ENCODE data around the gene ITFG2. TPM values are rescaled to one million over a fixed set of nuclear protein-coding genes. Genes with fewer than 3 reads are reported as not detected.
A peak's percentile ranks its signal among the peaks of the same experiment; 100 is the strongest.

ITFG2 gene
- total and polyA plus RNA-seq, 4 donors: 7.5 to 26.3 (median 11.4) TPM

- Histone ChIP-seq H3K4me3 (ENCODE audit: low read depth in 1 of 3, low read length in 3 of 3) (no peak overlapping the region), H3K27ac (ENCODE audit: low read depth in 1 of 2, low read length in 2 of 2) (no peak overlapping the region), H3K36me3 (ENCODE audit: control insufficient read depth in 4 of 4, insufficient read depth in 3 of 4, low read depth in 1 of 4, low read length in 3 of 4) (peaks cover 0 to 5% (median 3%) of the 10 kb centered on the region in 4 donors), H3K4me1 (ENCODE audit: control insufficient read depth in 4 of 4, insufficient read depth in 4 of 4, low read length in 3 of 4) (peaks cover 4 to 28% (median 19%) of the 10 kb centered on the region in 4 donors), H3K27me3 (ENCODE audit: control insufficient read depth in 4 of 4, insufficient read depth in 4 of 4, low read length in 3 of 4) (no peaks in the 10 kb centered on the region), H3K9me3 (ENCODE audit: control insufficient read depth in 4 of 4, low read length in 3 of 4) (no peaks in the 10 kb centered on the region), H3K9ac (ENCODE audit: low read depth in 1 of 2, low read length in 2 of 2) (no peak overlapping the region)
- TF ChIP-seq RXRA (IDR thresholded peaks at IDR 0.05) (no peak), JUND (IDR thresholded peaks at IDR 0.05) (no peak)
- 75% methylated on average over 25 of the region's 25 CpGs for WGBS
- DNase-seq (ENCODE audit: low spot score): no peak
Measured at GRCh38 chr12:2792671-2793500, 19.6 kb upstream of the ITFG2 start.

GRCh38 chr12:2793561-2793960 is 18.9 kb upstream of the ITFG2 start:
- H3K9me3 ChIP-seq (ENCODE audit: control insufficient read depth in 4 of 4, low read length in 3 of 4): no peaks in the 10 kb centered on the region
- 91% methylated on average over 21 of the region's 21 CpGs for whole genome bisulfite sequencing
- no peak for DNase-seq (ENCODE audit: low spot score)
- peaks cover 4 to 31% (median 20%) of the 10 kb centered on the region in 4 donors for H3K4me1 ChIP-seq (ENCODE audit: control insufficient read depth in 4 of 4, insufficient read depth in 4 of 4, low read length in 3 of 4)
- H3K36me3 ChIP-seq (ENCODE audit: control insufficient read depth in 4 of 4, insufficient read depth in 3 of 4, low read depth in 1 of 4, low read length in 3 of 4): peaks cover 0 to 12% (median 9%) of the 10 kb centered on the region in 4 donors
- H3K27me3 ChIP-seq (ENCODE audit: control insufficient read depth in 4 of 4, insufficient read depth in 4 of 4, low read length in 3 of 4): no peaks in the 10 kb centered on the region
- peak overlapping the region in 1 of 2 donors; percentile 69 for H3K9ac ChIP-seq (ENCODE audit: low read depth in 1 of 2, low read length in 2 of 2)
- no peak for TF ChIP-seq FOXA2 (IDR thresholded peaks at IDR 0.05)
- TF ChIP-seq RAD21 (IDR thresholded peaks at IDR 0.05): no peak
- TF ChIP-seq FOXA1 (IDR thresholded peaks at IDR 0.05): no peak
- TF ChIP-seq RXRA (IDR thresholded peaks at IDR 0.05): no peak
- no peak for TF ChIP-seq MAX (IDR thresholded peaks at IDR 0.05)
- no peak for TF ChIP-seq YY1 (IDR thresholded peaks at IDR 0.05)
- no peak for TF ChIP-seq EGR1 (IDR thresholded peaks at IDR 0.05; ENCODE audit: low read depth in 2 of 2)
- TF ChIP-seq JUND (IDR thresholded peaks at IDR 0.05): no peak
- TF ChIP-seq ATF3 (IDR thresholded peaks at IDR 0.05): no peak
- TF ChIP-seq ZBTB33 (IDR thresholded peaks at IDR 0.05): no peak
- no peak for TF ChIP-seq HNF4A (conservative IDR thresholded peaks at IDR 0.05)
- TF ChIP-seq TAF1 (conservative IDR thresholded peaks at IDR 0.05): no peak
- no peak for TF ChIP-seq CTCF (IDR thresholded peaks at IDR 0.05; ENCODE audit: low read depth, low read length, missing input control)
- no peak overlapping the region for H3K4me3 ChIP-seq (ENCODE audit: low read depth in 1 of 3, low read length in 3 of 3)
- H3K27ac ChIP-seq (ENCODE audit: low read depth in 1 of 2, low read length in 2 of 2): no peak overlapping the region
